HCT116 (cell line): ENCODE data around the gene FAM181A. TPM values are rescaled to one million over a fixed set of nuclear protein-coding genes. Genes with fewer than 3 reads are reported as not detected.

Experiments
- ATAC-seq: fragments of 200-7000 bp; cut with Tn5 transposase; 2 replicates; pipeline ENCODE4 v1.9.1; 2020; ENCODE audit warnings: mild to moderate bottlenecking, moderate library complexity
- BruUV-seq: library from RNA; stranded (reverse); fragments of 400-500 nt; replicated peaks from 2 replicates; lab custom pipeline; 2021; lab: Mats Ljungman, UMichigan
- CTCF ChIA-PET: fragments of 300-600 bp; sonication (Branson Sonifier 250); formaldehyde crosslinking; loops from one replicate; lab custom pipeline; 2021; ENCODE audit warnings: antibody characterized with exemption; lab: Charles Lee
- POLR2A ChIA-PET: fragments of 300-600, 350-600 bp; sonication (Branson Sonifier 250); formaldehyde crosslinking; loops from one replicate; lab custom pipeline; 2021; ENCODE audit warnings: antibody characterized with exemption; lab: Charles Lee
- RAD21 ChIA-PET, 2 experiments: fragments of 300-600 bp; sonication (Branson Sonifier 250); formaldehyde crosslinking; loops; one replicate each; lab custom pipeline; 2023; ENCODE audit warnings: low total read pairs in 2 of 2; ENCODE audit not compliant: uncharacterized antibody in 2 of 2, unreplicated experiment in 2 of 2, low non-redundant PET in 1 of 2; lab: Charles Lee
- DNase-seq: peaks from one replicate; pipeline ENCODE4 v3.0.0-alpha.2; 2010; ENCODE audit warnings: low read depth, low spot score
- H2AFZ ChIP-seq: fragments of 200-600 bp; shearing (Covaris generic), sonication (generic); 2 replicates; pipeline ENCODE4 v1.6.1; 2017; ENCODE audit warnings: low read depth, mixed run types, mixed read lengths, antibody characterized with exemption, low read length; ENCODE audit not compliant: poor library complexity, severe bottlenecking
- H3K27ac ChIP-seq: 2 replicates; pipeline ENCODE4 v1.5.1; 2012; ENCODE audit warnings: low read depth, low read length
- H3K27me3 ChIP-seq: fragments of 200-600 bp; sonication (generic); 2 replicates; pipeline ENCODE4 v1.6.1; 2016; ENCODE audit warnings: mixed run types, low read length, mixed read lengths; ENCODE audit not compliant: insufficient read depth
- H3K36me3 ChIP-seq, 2 experiments: fragments of 200-500 bp in 1 of 2; fragments of 200-600 bp in 1 of 2; sonication (Bioruptor generic) in 1 of 2; sonication (generic) in 1 of 2; 2 replicates each; pipeline versions ENCODE4 v1.5.1 to v1.6.1; 2014 to 2016; ENCODE audit warnings: low read length in 2 of 2, inconsistent platforms in 1 of 2, mixed read lengths in 1 of 2, mixed run types in 1 of 2; ENCODE audit not compliant: insufficient read depth in 2 of 2, control insufficient read depth in 1 of 2
- H3K4me1 ChIP-seq, 2 experiments: fragments of 200-600 bp in 1 of 2; sonication (generic) in 1 of 2; 2 replicates each; pipeline versions ENCODE4 v1.5.1 to v1.6.1; 2012 to 2017; ENCODE audit warnings: low read length in 2 of 2, inconsistent platforms in 1 of 2, mild to moderate bottlenecking in 1 of 2, mixed read lengths in 1 of 2, mixed run types in 1 of 2, moderate library complexity in 1 of 2; ENCODE audit not compliant: insufficient read depth in 2 of 2, control insufficient read depth in 1 of 2
- H3K4me2 ChIP-seq: fragments of 200-600 bp; sonication (generic); 2 replicates; pipeline ENCODE4 v1.6.1; 2017; ENCODE audit warnings: mixed run types, low read length, mixed read lengths
- H3K4me3 ChIP-seq, 2 experiments: fragments of 200-600 bp in 1 of 2; sonication (generic) in 1 of 2; replicated peaks in 1 of 2; 2 replicates each; pipeline ENCODE4 v1.5.1; 2011 to 2016; ENCODE audit warnings: low read length in 2 of 2, control low read depth in 1 of 2, low read depth in 1 of 2, mild to moderate bottlenecking in 1 of 2, mixed read lengths in 1 of 2, mixed run types in 1 of 2
- H3K79me2 ChIP-seq: fragments of 200-600 bp; sonication (generic); 2 replicates; pipeline ENCODE4 v1.6.1; 2017; ENCODE audit warnings: mild to moderate bottlenecking, mixed run types, low read length, moderate library complexity, mixed read lengths; ENCODE audit not compliant: insufficient read depth
- H3K9ac ChIP-seq: fragments of 200-600 bp; sonication (generic); 2 replicates; pipeline ENCODE4 v1.6.1; 2016; ENCODE audit warnings: low read length, mixed read lengths
- H3K9me2 ChIP-seq: fragments of 200-600 bp; sonication (generic), shearing (Covaris generic); 2 replicates; pipeline ENCODE4 v1.6.1; 2017; ENCODE audit warnings: mixed run types, mild to moderate bottlenecking, moderate library complexity; ENCODE audit not compliant: insufficient read depth
- H3K9me3 ChIP-seq, 2 experiments: fragments of 200-500 bp in 1 of 2; fragments of 200-600 bp in 1 of 2; sonication (Bioruptor generic) in 1 of 2; sonication (generic) in 1 of 2; 2 replicates each; pipeline ENCODE4 v1.6.1; 2014 to 2017; ENCODE audit warnings: low read length in 2 of 2, mixed read lengths in 2 of 2, inconsistent platforms in 1 of 2, low read depth in 1 of 2, mild to moderate bottlenecking in 1 of 2, mixed run types in 1 of 2, moderate library complexity in 1 of 2; ENCODE audit not compliant: control insufficient read depth in 1 of 2, insufficient read depth in 1 of 2
- H4K20me1 ChIP-seq: fragments of 200-600 bp; sonication (generic), shearing (Covaris generic); 2 replicates; pipeline ENCODE4 v1.6.1; 2017; ENCODE audit warnings: mixed run types, mild to moderate bottlenecking, moderate library complexity; ENCODE audit not compliant: insufficient read depth
- ELF1 ChIP-seq: IDR thresholded peaks from 2 replicates; pipeline ENCODE4 v1.6.1; 2012; ENCODE audit warnings: low read depth, borderline replicate concordance
- EZH2phosphoT487 ChIP-seq: fragments of 200-600 bp; IDR thresholded peaks from 2 replicates; pipeline ENCODE4 v1.6.1; 2018; ENCODE audit warnings: antibody characterized with exemption, borderline replicate concordance
- POLR2A ChIP-seq: IDR thresholded peaks from 2 replicates; pipeline ENCODE4 v1.7.0; 2011; ENCODE audit warnings: borderline replicate concordance; ENCODE audit not compliant: insufficient read depth, insufficient read length; ENCODE audit errors: extremely low read depth
- RAD21 ChIP-seq: IDR thresholded peaks from 2 replicates; pipeline ENCODE4 v1.6.1; 2012; ENCODE audit warnings: low read depth, mild to moderate bottlenecking
- intact Hi-C: fragments of 100-400 bp; cut with micrococcal nuclease; formaldehyde crosslinking; loops from 2 replicates; pipeline ENCODE4 v1.10.0; 2022
- total RNA-seq: library from RNA; stranded (reverse); gene quantifications from one replicate; pipeline ENCODE4 v1.2.1, GENCODE V29; 2021; ENCODE audit not compliant: unreplicated experiment
- TF ChIP-seq, protein P1 (sequence below), 3 experiments: fragments of 200-600 bp in 1 of 3; sonication (generic) in 1 of 3; IDR thresholded peaks in 2 of 3; conservative IDR thresholded peaks in 1 of 3; 2 replicates each; pipeline ENCODE4 v1.5.1; 2012 to 2017; ENCODE audit warnings: low read depth in 2 of 3, low read length in 2 of 3, antibody characterized with exemption in 1 of 3, borderline replicate concordance in 1 of 3, control low read depth in 1 of 3, mild to moderate bottlenecking in 1 of 3, mixed read lengths in 1 of 3, mixed run types in 1 of 3, moderate library complexity in 1 of 3; ENCODE audit not compliant: insufficient read depth in 1 of 3
- TF ChIP-seq, protein P2 (sequence below): IDR thresholded peaks from 2 replicates; pipeline ENCODE4 v1.6.1; 2012

Gene FAM181A
- total RNA-seq, 1 experiment from 2014 or later = not detected

DNA sequence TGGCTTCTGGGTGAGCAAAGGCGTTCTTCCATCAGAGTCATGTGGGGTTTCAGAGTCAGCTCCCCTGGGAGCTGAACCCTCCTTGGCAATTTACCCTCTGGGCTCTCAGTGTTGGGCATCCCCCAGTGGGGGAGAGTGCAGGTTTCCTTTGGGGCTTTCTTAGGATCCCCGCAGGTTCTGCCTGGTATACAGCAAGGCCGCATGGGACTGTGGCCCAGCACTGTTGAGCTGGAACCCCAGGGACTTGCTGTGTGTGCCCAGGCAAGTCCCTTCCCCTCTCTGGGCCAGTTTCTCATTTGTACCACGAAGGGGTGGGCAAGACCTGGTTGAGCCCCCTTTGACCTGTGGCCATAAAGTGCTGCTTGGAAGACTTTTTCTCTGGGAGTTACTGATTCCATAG lies 5.5 kb downstream of the FAM181A start:
- H3K79me2 ChIP-seq = no peaks in the 10 kb centered on the region
- no peak for DNase-seq
- H3K36me3 ChIP-seq = no peaks in the 10 kb centered on the region
- no peak overlapping the region for H2AFZ ChIP-seq
- H3K9me2 ChIP-seq = no peaks in the 10 kb centered on the region
- no peak overlapping the region for H3K4me3 ChIP-seq
- H3K9ac ChIP-seq = no peak overlapping the region
- H3K27ac ChIP-seq = no peak overlapping the region
- no peak overlapping the region for H3K4me2 ChIP-seq
- RAD21 ChIA-PET = interaction anchor here in 1 of 2 experiments (0.7 kb wide), 1 partner anchor 9 kb away, joined by 3 read pairs; no protein-coding TSS in a partner anchor
- intact Hi-C loops = no loop called here
- H4K20me1 ChIP-seq = no peaks in the 10 kb centered on the region
- no peak for ATAC-seq
- TF ChIP-seq POLR2A = no peak
- TF ChIP-seq, protein P1, sequence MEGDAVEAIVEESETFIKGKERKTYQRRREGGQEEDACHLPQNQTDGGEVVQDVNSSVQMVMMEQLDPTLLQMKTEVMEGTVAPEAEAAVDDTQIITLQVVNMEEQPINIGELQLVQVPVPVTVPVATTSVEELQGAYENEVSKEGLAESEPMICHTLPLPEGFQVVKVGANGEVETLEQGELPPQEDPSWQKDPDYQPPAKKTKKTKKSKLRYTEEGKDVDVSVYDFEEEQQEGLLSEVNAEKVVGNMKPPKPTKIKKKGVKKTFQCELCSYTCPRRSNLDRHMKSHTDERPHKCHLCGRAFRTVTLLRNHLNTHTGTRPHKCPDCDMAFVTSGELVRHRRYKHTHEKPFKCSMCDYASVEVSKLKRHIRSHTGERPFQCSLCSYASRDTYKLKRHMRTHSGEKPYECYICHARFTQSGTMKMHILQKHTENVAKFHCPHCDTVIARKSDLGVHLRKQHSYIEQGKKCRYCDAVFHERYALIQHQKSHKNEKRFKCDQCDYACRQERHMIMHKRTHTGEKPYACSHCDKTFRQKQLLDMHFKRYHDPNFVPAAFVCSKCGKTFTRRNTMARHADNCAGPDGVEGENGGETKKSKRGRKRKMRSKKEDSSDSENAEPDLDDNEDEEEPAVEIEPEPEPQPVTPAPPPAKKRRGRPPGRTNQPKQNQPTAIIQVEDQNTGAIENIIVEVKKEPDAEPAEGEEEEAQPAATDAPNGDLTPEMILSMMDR (IDR thresholded peaks at IDR 0.05 in 2 of 3, conservative IDR thresholded peaks at IDR 0.05 in 1 of 3; ENCODE audit: borderline replicate concordance in 1 of 3, insufficient read depth in 1 of 3, low read depth in 2 of 3, low read length in 2 of 3) = no peak
- no peaks in the 10 kb centered on the region for H3K27me3 ChIP-seq
- POLR2A ChIA-PET = no interaction called here
- CTCF ChIA-PET = no interaction called here
- BruUV-seq = no TSS peak
- no peaks in the 10 kb centered on the region for H3K9me3 ChIP-seq
- peaks cover 0 to 10% of the 10 kb centered on the region in 2 experiments; a peak in 3 of 4 replicates for H3K4me1 ChIP-seq

DNA sequence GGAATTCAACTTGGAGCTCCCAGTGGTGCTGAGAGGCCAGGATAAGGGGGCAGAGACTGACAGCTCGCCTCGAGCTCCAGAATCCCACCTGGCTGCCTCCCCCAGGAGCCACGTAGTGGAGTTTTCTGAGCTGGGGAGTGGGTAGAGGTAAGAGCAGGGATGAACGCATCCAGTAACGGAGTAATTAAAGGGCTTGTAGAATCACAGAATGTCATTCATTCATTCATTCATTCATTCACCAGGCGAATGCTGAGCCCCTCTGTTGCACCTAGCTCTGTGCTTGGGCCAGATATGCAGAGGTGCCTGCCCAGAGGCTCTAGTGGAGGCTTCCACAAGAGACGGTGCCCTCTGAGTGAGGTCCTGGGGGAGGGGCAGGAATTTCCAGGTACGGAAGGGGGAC lies 8.1 kb downstream of the FAM181A start:
- H3K4me2 ChIP-seq = no peak overlapping the region
- H3K27ac ChIP-seq = no peak overlapping the region
- ChIA-PET POLR2A (no interaction called here), RAD21 (no interaction called here)
- no peak overlapping the region for H3K4me3 ChIP-seq
- no peaks in the 10 kb centered on the region for H3K9me3 ChIP-seq
- no peaks in the 10 kb centered on the region for H4K20me1 ChIP-seq
- H2AFZ ChIP-seq = no peak overlapping the region
- ATAC-seq = no peak
- no peaks in the 10 kb centered on the region for H3K79me2 ChIP-seq
- no TSS peak for BruUV-seq
- no peaks in the 10 kb centered on the region for H3K9me2 ChIP-seq
- no peak for DNase-seq
- intact Hi-C loops = no loop called here
- H3K27me3 ChIP-seq = no peaks in the 10 kb centered on the region
- TF ChIP-seq, protein P1 (IDR thresholded peaks at IDR 0.05 in 2 of 3, conservative IDR thresholded peaks at IDR 0.05 in 1 of 3; ENCODE audit: borderline replicate concordance in 1 of 3, insufficient read depth in 1 of 3, low read depth in 2 of 3, low read length in 2 of 3) = no peak
- TF ChIP-seq RAD21 = no peak
- TF ChIP-seq, protein P2, sequence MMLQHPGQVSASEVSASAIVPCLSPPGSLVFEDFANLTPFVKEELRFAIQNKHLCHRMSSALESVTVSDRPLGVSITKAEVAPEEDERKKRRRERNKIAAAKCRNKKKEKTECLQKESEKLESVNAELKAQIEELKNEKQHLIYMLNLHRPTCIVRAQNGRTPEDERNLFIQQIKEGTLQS = no peak
- no peak for TF ChIP-seq ELF1
- no peak for TF ChIP-seq EZH2phosphoT487
- TF ChIP-seq, all 23 proteins: peak for 0
- H3K36me3 ChIP-seq = no peaks in the 10 kb centered on the region
- no peak overlapping the region for H3K9ac ChIP-seq
- CTCF ChIA-PET = interaction anchor here (1.1 to 9.4 kb wide), 6 partner anchors 11 to 286 kb away, joined by 4 to 120 read pairs (median 6); no protein-coding TSS in a partner anchor
- peaks cover 0 to 20% of the 10 kb centered on the region in 2 experiments; a peak in 3 of 4 replicates for H3K4me1 ChIP-seq
